ENCODE results near the gene SPAG8.

DNA sequence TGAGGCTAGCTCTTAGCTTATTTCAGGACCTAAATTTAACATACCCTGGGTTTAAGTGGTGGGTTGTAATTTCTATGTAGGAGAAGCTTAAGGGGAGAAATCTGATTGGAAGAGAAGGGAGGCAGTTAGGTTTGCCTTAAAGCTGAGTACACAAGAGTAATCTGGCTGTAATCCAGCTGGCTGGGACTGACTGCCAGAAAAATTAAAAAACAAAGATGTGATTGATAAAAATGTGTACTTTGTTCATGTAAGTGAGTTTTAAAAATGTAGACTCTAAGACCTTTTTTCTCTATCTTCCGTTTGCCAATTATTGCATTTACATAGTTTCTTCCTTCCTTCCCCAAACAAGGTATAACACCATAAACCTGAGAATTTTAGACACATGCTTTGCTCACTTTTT, 40.5 kb downstream of the SPAG8 start:
- no peak for TF ChIP-seq EZH2 (IDR thresholded peaks at IDR 0.05; ENCODE audit: insufficient read depth, poor library complexity, severe bottlenecking)
- TF ChIP-seq EZH2phosphoT487 (IDR thresholded peaks at IDR 0.05; ENCODE audit: insufficient read depth, low read depth) = no peak
